22Rv1 (cell line): ENCODE data around the gene COPS9.

ENCODE experiments used
- H3K27ac ChIP-seq: fragments of 450-650 bp; 2 replicates; pipeline ENCODE4 v1.5.1; 2017
- CTCF ChIP-seq: fragments of 450-650 bp; IDR thresholded peaks from 2 replicates; pipeline ENCODE4 v1.5.1; 2017; ENCODE audit warnings: mild to moderate bottlenecking
- ZFX ChIP-seq: fragments of 450-650 bp; IDR thresholded peaks from 2 replicates; pipeline ENCODE4 v1.6.1; 2017; ENCODE audit warnings: antibody characterized with exemption, borderline replicate concordance

The COPS9 gene

GRCh38 chr2:240106765-240107476 lies 29.2 kb downstream of the COPS9 start:
- TF ChIP-seq ZFX (no peak), CTCF (no peak)
- H3K27ac ChIP-seq: no peak overlapping the region

GRCh38 chr2:240105982-240106381 lies 30.1 kb downstream of the COPS9 start:
- TF ChIP-seq ZFX (no peak), CTCF (no peak)
- H3K27ac ChIP-seq: no peak overlapping the region

GRCh38 chr2:240103136-240103535 lies 33.0 kb downstream of the COPS9 start:
- TF ChIP-seq ZFX: no peak
- TF ChIP-seq CTCF: no peak
- no peak overlapping the region for H3K27ac ChIP-seq

- TF ChIP-seq ZFX: no peak
- TF ChIP-seq CTCF: no peak
- no peak overlapping the region for H3K27ac ChIP-seq
These were observed 37.8 kb downstream of the COPS9 start for GRCh38 chr2:240098349-240098748.

- TF ChIP-seq ZFX: no peak
- TF ChIP-seq CTCF: no peak
- no peak overlapping the region for H3K27ac ChIP-seq
These were observed 40.3 kb downstream of the COPS9 start for GRCh38 chr2:240095556-240096523.

- H3K27ac ChIP-seq: no peak overlapping the region
- TF ChIP-seq ZFX (no peak), CTCF (no peak)
These were observed 46.8 kb downstream of the COPS9 start for GRCh38 chr2:240089306-240089705.

GRCh38 chr2:240086563-240086962 lies 49.5 kb downstream of the COPS9 start:
- no peak overlapping the region for H3K27ac ChIP-seq

More at GRCh38 chr2:240086563-240086962, 49.5 kb downstream of the COPS9 start:
- no peak for TF ChIP-seq CTCF
- no peak for TF ChIP-seq ZFX
